Hepatocyte (in vitro differentiated cells): ENCODE results near the gene MRPS31.
"Not testable (repeated sequence)": the region's sequence is repeated elsewhere in the genome, so short reads cannot be mapped to it uniquely, and the experiment has no call there.

Experiments used
- CTCF ChIP-seq: fragments of 200-600 bp; sonication (generic); IDR thresholded peaks from 2 replicates; pipeline ENCODE4 v1.5.1; 2016; ENCODE audit warnings: antibody characterized with exemption, mild to moderate bottlenecking; ENCODE audit not compliant: poor library complexity
- EZH2 ChIP-seq: fragments of 200-600 bp; sonication (generic); IDR thresholded peaks from 2 replicates; pipeline ENCODE4 v1.6.1; 2016; ENCODE audit warnings: antibody characterized with exemption, mild to moderate bottlenecking, borderline replicate concordance

DNA sequence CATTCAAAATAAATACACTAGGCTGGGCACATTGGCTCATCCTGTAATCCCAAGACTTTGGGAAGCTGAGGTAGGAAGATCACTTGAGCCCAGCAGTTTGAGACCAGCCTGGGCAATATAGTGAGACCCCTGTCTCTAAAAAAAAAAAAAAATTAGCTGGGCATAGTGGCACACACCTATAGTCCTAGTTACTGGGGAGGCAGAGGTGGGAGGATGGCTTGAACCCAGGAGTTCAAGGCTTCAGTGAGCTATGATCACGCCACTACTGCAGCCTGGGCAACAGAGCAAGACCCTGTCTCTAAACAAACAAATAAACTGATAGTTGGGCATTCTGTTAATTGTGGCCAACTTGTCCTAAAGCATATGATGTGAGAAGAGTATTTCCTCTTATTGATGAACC, 12.0 kb upstream of the MRPS31 start:
- TF ChIP-seq CTCF, EZH2: not testable (repeated sequence)
